IPS-11a (cell line): ENCODE data around the gene ADRA2B.
"Not testable (repeated sequence)": the region's sequence is repeated elsewhere in the genome, so short reads cannot be mapped to it uniquely, and the experiment has no call there.

Experiments used
- H3K4me3 ChIP-seq: one replicate; pipeline ENCODE4 v1.5.1; 2013; ENCODE audit warnings: low read depth, low read length, control low read depth

Gene ADRA2B

DNA sequence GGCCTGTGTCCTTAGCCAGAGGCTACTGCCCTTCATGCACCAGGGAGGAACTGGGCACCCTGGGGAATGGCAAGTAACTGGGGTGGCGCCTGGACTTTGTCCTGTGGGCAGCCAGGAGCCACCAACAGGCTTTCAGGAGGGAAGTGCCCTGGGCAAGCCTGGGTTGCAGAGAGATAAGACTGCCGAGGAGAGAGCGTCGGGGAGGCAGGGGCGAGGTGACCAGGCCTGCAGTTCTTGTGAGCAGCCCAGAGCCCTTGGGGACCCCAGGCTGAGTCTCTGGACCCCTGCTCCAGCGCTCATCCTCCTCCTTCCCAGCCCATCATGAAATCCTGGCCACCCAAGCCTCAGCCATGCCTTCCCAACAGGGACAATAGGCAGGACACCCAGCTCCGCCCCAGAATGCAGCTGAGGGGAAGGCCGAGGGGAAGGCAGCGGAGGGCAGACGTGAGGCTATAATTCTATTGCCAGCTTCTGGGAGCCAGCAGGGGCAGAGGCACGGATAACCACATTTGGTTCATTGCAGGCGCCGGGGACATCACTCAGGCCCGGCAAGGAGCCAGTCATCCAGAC is 25.1 kb downstream of the ADRA2B start:
- no peak overlapping the region for H3K4me3 ChIP-seq

DNA sequence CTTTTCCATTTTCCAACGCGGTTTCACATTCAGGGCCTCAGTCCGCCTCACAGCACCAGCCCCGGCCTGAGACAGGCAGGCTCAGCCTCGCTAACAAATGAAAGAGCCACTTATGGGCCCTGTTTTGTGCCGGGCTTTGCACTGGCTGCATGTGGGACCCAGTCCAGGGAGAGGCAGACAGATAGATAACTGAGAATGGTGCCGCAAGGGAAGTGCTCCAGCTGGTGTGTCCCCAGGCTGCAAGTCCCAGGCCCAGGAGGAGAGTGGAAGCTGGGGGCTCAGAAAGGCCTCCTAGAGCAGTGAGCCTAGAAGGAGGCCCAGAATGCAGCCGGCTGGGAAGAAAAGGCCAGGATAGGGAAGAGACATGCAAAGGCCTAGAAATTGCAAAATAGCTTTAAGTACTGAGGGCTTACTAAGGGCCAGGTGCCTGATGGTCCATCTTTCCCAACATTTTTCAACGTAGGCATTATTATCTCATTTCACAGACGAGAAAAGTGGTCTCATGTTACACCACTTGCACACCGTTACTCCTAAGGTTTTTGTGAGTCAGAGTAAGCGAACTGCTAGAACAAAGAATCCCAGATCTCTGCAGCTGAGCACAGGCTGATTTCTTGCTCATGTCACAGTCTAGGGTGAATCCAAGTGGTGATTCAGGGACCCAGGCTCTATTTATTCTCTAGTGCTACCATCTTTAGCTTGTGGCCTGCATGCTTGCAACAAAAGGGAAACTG is 26.0 kb downstream of the ADRA2B start:
- H3K4me3 ChIP-seq: no peak overlapping the region

DNA sequence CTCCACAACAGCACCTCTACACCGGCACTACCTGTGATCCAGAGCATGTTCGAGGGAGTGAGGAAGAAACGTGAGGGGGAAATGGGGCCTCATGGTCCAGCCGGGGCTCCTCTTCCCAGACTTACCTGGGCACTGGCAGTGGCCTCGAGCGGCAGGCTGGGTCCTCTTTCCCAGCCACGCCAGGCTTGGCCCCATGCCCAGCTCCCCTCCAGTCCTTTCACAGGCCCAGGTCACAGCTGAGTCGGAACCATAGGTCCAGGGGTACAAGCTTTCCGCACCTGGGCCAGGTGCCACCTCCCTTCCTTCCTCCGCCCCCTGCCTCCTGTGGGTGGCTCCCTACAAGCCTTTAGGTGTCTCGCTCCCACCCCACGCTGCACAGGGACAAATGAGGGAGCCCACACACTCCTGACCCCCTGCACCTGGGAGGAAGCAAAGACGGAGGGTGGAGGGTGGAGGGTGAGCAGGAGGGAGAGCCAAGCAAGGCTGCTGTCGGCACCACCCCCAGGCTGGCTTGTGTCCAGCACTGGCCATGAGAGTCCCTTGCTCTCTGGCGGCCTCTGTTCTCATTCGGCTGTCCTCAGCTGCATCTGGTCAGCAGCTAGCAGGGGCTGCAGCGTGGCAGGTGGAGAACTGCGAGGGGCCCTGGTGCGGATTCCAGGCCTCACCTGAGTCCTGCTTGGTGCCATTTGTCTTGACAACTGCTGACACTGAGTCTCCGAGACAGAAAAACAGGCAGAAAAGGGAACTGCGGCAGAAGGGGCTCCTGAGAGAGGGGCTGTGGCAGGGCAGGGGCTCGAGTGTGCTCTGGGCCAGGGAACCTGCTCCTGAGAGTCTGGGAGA is 26.8 kb downstream of the ADRA2B start:
- H3K4me3 ChIP-seq: no peak overlapping the region

DNA sequence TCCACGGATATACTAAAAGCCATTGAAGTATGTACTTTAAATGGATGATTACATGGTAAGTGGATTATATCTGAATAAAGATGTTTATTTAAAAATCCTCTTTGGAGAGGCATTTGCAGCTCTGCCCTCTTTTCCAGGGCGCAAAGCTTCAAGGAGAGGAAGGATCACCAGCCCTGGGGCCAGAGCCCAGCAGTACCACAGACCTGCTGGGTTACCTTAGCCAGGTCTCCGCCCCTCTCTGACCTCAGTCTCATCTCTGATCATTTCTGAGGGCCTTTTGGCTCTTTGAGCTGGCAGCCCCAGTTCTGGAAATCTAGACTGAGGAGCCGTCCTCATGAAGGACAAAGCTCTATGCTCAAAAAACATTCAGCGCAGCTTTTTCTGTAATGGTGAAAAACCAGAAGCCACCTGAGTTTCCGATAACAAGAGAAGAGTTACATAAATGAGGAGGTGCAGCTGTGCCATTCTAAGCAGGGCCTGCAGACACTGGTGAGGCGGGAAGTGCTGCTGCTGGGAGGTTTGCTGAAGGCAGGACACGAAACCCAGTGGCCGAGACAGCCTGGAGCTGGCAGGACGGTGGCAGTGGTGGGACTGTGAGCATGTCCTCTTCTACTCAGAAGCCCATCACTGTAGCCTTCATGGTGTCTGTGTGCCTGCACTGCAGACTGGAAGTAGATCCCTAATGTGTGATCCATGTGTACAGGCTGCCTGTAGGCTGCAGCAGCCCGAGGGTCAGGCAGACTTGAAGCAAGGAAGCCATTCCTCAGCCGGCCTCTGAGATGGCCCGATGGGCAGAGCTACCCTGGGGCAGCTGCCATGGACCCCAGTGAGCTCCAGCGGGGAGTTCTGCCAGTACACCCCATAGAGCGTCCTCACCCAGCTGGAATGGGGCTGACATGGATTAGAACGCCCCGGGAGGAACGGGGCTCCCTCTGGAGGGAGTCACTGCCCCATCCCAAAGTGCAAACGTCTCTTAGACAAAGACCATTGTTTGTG is 27.7 kb downstream of the ADRA2B start:
- no peak overlapping the region for H3K4me3 ChIP-seq

DNA sequence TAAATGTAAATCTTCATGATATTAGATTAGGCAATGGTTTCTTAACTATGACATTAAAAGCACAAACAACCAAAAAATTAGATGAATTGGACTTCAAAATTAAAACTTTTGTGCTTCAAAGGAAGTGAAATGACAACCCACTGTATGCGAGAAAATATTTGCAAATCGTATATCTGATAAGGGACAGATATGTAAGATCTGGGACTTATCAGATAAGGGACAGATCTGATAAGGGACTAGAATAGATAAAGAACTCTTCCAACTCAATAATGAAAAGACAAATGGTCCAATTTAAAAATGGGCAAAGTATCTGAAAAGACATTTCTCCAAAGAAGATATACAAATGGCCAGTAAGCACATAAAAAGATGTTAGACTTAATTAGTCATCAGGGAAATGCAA is 29.2 kb downstream of the ADRA2B start:
- H3K4me3 ChIP-seq: no peak overlapping the region

DNA sequence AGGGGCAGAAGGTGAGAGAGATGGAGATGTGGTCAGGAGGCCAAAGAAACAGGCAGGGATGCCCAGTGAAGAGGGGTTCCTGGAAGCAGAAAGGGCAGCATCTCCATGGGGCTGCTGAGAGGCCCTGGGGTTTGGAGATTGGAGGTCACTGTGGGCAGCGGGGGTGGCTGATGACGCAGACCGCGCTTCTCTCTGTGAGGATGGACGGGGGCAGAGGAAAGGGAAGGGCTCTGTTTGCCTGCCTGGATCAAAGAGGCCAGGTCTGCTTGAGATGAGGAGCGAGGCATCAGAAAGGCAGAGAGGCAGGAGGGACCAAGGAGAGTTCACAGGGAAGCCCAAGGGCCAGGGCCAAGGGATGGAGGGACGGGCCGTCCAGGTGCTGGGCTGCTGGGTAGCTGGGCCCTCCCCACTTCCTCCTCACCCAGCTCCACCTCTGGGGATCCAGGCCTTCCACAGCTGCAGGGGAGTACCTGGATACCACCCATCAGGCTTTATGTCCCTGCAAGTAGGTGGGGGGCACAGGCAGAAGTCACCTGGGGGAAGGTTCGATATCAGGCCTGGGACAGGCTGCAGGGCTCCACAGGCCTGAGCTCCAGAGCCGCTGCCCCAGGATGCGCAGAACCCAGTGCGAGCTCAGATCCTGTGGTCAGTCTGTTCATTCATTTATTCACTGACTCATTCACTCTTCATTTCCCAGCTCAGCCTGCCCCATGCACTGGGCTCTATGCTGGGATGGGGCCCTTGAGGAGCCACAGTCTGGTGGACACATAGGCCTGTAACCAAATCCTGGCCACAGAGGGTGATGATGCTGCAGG is 30.6 kb downstream of the ADRA2B start:
- no peak overlapping the region for H3K4me3 ChIP-seq

DNA sequence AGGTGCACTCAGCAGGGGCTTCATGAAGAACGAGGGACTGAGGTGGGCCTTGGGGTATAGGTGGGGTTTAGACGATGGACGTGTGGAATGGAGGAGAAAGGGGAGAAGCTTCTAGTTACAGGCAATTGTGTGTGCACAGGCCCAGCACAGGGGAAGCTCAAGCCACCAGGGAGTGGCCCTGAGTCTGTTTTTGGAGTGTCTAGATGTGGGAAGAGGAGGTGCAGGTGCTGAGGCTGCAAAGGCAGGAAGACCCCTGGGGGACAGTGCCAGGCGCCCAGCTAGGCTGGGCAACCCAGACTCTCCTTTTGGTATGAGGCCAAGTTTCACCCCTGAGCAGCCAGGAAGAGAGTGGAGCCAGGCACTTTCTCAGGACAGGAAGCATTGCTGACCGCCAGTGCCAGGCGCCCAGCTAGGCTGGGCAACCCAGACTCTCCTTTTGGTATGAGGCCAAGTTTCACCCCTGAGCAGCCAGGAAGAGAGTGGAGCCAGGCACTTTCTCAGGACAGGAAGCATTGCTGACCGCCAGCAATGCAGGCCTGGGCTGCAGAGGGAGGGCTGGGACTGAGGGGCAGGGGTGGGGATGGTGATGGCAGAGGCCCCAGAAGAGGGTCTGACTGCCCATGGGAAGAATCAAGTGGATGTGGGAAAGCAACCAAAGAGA is 31.4 kb downstream of the ADRA2B start:
- H3K4me3 ChIP-seq: not testable (repeated sequence)

DNA sequence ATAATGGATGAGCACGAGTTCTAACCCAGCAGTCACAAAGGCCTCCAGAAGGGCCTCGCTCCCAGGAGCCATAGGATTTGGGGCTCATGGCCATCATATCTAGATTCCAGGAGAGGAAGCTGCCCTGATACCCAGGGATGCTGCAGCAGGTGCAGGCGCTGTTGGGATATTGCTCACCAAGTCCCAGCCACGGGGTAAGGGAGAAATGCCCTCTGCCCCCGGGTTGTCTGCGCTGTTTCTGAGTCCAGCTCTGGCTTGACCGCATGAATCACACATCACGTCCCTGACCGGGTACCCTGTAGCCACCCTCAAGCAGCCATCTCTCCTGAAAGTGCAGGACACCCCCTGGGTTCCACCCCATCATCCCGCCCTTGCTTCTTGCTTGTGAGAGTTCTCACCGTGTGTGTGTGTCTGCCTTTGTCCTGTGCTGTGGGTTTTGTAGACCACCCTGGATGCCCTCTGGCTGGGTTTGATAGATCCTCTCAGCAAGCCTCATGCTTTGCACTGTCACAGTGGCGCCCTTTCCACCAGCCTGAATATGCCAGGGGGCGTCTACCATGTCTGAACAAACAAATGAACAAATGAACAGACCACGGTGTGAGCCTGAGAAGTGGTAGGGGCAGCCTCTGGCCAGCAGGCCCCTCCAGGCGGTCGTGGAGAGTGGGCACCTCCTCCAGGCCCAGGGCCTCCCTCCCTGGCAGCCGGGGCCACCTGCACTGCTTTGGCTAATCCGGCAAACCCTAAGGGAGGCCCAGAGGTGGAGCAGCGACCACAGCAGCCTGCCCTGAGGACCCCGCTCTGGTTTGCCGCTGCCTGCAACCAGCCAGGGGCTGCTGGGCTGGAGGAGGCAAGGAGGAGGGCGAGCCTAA is 32.1 kb downstream of the ADRA2B start:
- no peak overlapping the region for H3K4me3 ChIP-seq

DNA sequence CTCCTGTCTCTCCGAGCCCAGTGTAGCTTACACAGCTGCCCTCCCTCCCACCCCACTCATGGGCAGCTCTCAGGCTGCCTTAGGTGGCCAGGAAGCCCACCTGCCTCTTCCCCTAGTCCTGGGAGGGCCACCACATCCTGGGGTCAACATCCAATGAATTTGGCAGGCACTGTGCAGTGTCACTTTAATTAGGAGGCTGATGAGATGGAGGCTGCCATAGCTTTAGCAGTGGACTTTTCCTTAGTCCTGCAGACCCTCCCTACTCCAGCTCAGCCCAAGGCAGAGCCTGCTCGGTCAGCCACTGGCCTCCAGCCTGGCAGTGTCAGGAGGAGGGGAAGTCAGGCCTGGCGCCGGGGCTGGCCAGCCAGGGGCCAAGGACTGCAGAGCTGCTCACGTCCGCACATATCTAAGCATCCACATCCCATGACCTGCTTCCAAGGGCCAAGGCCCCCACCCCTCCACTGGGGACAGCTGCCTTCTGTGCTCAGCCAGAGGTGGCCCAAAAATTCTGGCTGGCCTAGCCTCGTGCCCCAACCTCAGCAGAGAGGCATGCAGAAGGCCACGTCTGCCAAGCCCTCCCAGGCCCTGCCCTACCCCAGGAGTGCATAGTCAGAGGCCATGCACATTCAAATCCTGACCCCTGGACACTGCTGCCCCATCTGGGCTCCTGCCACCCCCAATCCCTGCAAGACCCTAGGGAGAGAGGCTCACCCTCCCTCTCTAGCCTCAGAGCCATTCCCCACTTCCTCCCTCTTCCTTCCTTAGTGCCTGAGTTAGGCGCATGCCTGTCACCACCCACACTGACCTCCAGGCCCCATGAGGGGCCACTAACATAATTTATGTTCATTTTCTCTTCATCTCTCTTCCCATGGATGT is 33.1 kb downstream of the ADRA2B start:
- no peak overlapping the region for H3K4me3 ChIP-seq

DNA sequence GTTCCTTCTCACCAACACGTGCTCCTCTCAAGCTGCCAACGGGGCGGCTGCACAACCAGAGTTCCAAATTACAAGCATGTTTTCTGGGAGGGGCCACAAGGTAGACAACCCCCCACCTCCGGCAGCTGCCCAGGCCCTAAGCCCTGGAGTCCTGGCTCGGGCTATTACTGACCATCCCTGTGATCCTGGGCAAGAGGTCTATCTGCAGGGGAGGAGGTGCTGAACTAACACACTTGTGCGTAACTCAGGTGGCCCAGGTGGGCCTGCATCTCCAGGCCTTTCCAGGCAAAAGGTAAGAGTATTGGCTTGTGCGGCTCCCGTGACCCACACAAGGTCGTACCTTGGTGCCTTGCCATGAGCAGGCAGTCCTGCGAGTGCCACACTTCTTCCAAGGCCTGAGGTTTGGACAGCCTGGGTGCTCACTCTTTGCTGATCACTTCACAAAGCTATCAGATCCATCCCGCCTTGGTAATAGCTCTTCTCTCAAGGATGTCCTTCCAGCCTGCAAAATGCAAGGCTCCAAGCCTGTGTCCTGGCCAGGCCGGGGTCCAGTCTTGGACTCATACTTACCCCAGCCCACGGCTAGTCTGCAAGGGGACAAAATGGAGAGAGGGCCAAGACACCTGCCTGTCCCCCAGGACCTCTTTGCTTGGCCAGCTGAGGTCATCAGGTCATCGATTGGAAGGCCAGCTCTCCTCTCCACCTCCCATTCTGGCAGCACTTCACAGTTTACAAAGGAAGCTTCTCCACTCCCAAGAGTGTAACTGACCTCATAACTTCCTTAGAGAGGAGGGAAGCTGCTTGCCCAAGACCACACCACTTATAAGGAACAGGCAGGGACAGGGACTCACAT is 33.9 kb downstream of the ADRA2B start:
- H3K4me3 ChIP-seq: no peak overlapping the region

DNA sequence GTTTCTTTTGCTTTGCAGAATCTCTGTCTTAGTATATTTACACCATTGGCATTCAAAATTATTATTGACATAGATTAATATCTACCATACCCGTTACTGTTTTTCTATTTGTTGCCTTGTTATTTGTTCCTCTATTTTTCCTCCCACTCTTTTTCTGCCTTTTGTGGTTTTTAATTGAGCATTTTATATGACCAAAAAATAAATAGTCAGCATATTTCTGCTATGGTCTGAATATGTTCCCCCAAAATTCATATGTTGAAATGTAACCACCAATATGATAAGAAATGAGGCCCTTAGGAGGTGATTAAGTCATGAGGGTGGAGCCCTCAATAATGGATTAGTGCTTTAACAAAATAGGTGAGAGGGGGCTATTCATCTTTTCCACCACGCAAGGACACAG is 35.3 kb downstream of the ADRA2B start:
- H3K4me3 ChIP-seq: no peak overlapping the region

DNA sequence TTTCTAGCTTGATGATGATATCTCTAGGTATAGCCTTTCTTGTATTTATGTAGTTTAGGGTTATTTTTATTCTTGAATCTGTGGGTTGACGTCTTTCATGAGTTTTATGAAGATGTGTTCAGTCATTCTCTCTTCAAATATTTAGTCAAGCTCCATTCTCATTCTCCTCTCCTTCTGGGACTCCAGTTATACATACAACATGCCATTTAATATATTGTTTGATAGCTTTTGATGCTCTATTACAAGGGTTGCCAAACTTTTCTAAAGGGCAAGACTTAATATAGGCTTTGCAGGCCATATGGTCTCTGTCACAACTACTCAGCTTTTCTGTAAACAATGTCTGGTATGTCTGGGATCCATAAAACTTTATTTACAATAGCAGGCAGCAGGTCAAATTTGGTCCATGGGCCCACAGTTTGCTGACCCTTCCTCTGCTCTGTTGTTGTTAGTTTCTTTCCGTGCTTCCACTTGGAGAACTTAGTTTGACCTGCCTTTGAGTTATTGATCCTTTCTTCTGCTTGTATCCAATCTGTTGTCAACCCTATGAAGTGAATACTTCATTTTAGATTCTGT is 41.1 kb downstream of the ADRA2B start:
- no peak overlapping the region for H3K4me3 ChIP-seq

DNA sequence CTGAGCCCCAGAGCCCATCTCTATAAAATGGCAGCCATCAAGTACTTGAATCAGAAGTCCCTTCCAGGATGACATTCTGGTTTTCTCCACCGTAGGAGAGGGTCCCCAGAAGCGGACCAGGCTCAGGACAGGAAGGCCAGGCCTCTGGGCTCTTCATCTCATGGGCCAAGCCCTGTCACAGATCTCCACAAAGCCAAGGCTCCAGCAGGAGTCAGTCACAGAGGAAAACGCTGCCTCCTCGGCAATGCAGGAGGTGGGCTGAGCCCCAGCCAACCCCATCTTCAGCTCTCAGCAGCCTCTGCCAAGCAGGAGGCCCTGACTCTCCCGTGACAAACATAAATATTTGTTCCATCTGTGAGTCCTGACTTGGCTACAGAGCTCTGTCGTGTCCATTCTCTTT is 42.2 kb downstream of the ADRA2B start:
- H3K4me3 ChIP-seq: no peak overlapping the region

DNA sequence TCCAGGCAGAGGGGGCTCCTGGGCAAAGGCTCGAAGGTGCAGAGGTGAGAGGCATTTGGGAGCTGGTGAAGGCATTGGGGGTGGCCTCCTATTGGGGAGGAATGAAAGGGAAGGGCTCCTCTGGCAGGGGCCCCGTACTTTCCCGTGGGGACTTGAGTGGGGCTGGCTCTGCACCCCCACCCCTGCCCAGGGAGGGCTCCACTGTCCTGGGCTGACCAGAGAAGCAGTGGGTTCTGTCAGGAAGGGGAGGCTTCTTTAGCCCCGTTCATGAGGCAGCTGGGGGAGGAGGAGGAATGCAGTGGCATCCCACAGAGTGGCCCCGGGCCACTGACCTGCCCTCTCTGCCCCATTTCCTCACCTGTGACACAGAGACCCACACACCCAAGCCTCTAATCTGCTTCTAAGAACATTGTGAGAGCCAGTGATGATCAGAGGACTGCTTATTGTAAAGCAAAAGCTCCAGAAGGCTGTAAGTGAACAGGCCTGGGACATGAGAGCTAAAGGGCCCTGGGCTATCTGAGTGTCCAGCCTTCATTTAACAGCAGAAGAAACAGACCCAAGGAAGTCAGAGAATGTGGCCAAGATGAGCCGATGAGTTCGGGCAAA is 43.1 kb downstream of the ADRA2B start:
- H3K4me3 ChIP-seq: no peak overlapping the region

DNA sequence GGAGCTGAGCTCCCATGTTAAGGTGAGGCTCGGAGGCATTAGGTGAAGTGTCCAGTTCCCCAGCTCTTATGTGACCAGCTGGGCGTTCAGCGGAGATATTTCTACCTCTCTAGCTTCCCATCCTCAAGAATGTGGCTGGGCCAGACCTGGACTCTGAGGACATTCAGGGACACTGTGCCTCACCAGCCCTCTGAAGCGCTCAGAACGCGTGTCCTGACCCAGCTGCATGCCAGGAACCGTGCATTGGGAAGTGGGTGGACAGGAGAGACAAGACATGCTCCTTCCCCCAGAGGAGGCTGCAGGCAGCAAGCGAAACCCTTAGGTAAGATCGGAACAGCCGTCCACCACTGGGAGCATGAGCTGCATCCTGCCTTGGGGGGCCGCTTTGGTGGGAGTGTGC is 43.6 kb downstream of the ADRA2B start:
- no peak overlapping the region for H3K4me3 ChIP-seq

DNA sequence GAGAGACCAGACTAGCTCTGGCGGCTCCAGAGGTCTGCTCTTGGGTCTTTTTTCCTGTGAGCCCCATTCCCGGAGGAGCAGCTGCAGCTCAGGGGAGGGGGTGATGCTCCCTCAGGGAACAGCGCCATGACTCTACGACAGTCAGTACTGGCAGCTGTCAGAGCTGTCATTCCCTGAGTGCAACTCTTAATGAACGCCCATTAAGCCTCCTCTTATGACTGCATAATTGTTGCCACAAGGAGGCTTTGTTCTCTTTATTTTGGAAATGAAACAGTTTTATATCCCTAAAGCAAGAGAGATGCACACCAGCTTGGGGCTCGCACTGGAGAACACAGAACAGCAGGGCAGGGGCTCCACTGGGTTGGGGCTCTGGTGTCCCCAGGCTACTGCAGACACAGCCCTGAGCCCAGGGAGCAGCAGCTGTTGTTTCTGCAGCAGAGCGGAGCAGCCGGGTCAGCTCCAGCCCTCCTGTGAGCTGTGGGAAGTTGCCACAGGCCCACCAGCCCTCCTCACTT is 44.3 kb downstream of the ADRA2B start:
- H3K4me3 ChIP-seq: not testable (repeated sequence)
